GM19099 (cell line): ENCODE results near the gene PSMB1.

Experiments used
- POLR2A ChIP-seq: IDR thresholded peaks from 3 replicates; pipeline ENCODE4 v1.6.1; 2011; ENCODE audit warnings: low read depth; ENCODE audit not compliant: insufficient read length; ENCODE audit errors: extremely low read depth

The PSMB1 gene

GRCh38 chr6:170554013-170554795 is 1.1 kb upstream of the PSMB1 start, which contains the start of gene TBP:
TSS of gene TBP (plus strand) at chr6:170554369. CDS start at chr6:170557030, 2,661 bp downstream.
- TF ChIP-seq POLR2A = peak; percentile 77

DNA sequence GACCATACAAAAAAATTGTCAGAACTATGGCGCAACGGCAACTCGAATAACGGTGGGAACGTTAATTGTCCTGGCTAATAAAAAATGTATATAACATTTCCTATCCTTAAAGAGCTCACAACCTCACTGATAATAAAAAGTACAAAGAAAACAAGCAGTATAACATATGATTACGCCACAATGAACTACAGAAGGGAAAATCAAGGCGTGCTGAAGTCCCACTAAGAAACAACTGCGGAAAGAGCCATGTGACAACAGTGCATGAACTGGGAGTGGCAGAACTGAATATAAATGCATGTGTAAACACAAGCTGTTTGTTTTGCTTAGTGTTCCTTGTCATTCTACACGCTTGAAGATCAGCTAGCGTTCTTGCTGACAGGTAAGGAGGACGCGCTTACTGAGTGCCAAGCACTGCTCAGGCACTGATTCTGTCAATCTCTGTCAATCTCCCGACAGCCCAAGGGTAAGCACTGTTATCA is 466 bp upstream of the PSMB1 start:
- TF ChIP-seq POLR2A = no peak

DNA sequence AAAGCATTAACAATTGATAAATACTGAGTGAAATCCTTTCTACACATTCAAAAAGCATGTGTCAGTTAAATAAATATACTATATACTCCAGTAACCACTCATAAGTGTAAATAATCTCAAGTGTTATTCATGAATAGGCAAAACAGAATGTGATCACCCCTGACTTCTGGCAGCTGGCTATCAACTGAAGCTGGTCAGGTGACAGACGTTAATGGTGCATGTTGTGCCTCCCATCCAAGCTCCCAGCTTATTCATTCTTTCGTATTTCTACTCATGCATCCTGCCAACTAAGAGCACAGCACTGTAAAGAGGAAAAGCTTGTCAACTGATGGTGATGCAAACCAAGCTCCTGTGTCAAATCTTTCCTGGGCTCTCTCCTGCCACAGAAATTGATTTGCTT is 7.7 kb downstream of the PSMB1 start:
- TF ChIP-seq POLR2A = no peak

DNA sequence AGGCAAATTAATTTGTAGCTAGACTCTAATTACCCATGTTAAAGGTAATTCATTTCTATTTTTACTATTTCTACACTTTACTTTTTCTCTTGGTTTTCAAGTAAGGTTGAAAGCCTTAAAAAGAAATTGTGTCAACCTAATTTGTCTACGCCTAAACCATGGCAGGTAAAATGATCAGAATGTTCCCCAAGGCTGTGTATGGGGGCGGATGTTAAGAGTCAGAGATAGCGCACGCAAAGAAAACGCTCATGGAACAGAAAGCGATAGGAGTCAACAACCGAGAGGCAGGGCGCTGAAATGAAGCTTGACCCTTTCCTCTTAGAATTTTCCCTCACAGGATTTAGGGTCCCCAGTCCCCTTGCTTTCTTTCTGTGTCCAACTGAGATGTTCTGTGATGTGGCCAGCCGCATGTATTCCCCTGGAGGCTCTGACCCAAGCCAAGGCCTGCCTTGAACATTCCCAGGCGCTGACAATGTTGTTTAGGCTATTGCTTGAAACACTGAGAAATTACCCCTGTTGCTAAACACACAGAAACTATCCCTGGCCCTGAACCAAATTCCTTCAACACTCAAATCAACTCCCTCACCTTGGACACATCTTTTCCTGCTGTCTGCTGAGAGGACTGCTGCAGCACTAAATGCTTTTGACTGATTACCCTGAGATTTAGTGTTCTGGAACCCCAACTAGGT is 10.9 kb downstream of the PSMB1 start:
- no peak for TF ChIP-seq POLR2A

GRCh38 chr6:170537329-170537728 is 15.8 kb downstream of the PSMB1 start:
- TF ChIP-seq POLR2A = no peak

DNA sequence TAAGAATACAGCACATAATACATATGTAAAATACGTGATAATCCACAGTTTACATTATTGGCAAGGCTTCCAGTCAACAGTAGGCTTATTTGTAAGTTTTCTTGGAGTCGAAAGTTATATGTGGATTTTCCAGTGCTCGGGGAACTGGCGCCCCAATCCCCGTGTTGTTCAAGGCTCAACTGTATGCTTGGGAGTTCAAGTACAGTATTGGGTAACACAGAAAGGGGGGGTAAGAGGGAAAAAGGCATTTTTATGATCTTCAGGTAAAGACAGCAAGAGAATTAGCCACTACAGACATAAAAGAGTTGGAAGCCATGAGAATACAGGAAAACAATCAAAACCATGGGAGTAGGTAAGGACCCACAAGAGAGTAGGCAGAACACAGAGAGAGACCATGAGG is 16.4 kb downstream of the PSMB1 start:
- no peak for TF ChIP-seq POLR2A

DNA sequence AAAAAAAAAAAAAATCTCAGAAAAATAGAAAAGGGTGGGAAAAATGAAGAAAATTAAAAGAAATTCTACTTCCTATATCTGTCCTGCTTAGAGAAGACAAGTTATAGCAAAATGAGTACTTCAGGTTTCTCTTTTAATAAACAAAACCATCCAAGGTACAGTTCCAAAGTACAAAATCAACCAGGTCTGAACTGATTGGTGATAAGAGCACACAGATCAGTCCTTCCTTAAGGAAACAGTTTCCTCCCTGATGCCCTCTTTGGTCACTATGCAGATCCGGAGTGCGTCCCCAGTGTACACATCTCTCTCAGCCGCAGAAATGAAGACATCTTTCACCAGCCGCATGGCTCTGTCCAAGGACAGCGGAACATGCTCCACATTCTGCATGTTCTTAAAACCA is 18.1 kb downstream of the PSMB1 start:
- no peak for TF ChIP-seq POLR2A

GRCh38 chr6:170533792-170534191 is 19.3 kb downstream of the PSMB1 start:
- TF ChIP-seq POLR2A = no peak

DNA sequence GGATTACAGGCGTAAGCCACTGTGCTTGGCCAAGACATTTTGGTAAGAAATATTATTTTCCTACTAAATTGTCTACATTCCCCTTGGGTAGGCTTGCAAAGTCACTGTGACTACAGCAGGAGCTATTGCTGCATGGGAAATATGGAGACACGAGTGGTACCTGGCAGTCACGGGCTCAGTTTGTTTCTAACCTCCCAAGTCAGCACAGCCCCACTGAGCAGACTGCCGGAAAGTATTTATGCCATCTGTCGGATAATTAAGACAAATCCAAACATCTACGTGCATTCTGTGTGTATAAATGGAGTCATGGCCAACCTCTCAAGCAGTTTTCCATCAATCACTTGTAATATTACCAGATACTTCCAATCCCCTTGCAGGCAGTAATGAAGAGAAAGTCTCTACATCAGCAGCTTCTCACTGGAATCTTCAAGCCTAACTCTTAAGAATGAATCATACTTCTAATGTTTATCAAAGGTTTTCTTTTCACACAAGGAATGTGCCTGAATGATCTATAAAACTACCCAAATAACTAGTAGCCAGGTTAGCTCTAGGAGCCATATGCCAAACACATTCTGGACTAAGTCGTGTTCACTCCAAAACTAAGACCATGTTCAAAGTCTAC is 20.1 kb downstream of the PSMB1 start:
- TF ChIP-seq POLR2A = no peak

DNA sequence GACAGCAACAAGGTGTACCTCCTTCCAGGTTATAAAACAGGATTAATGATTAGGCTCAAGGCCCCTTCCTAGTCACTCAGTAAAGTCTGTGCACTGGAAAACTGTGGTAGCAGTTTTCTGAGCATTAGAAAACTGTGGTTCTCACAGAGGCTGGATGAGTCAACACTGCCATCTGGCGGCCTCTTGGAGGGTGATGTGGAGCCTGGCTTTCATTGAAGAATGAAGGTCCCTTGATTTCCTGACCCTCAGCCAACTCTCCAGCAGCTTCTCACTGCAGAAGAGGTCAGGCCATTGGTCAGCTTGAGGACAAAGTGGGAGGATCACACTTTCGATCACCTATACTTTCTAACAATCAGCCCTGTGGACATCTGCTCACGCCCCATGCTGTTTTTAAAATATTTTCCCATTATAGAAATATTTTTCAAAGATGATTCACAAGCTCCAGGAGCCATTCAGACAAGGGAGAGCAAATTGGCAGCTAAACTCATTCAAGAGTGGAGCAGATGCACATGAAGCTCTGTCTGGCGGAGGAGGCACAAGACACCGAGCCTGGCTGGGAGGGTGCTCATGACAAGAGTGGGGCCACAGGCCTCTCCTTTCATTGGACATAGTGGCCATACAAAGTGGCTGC is 23.2 kb downstream of the PSMB1 start:
- no peak for TF ChIP-seq POLR2A

- TF ChIP-seq POLR2A = no peak
Observed at GRCh38 chr6:170525795-170526194, 27.3 kb downstream of the PSMB1 start.

GRCh38 chr6:170524172-170524502 is 29.0 kb downstream of the PSMB1 start:
- TF ChIP-seq POLR2A = no peak

- no peak for TF ChIP-seq POLR2A
Observed at GRCh38 chr6:170523256-170524171, 29.6 kb downstream of the PSMB1 start.

DNA sequence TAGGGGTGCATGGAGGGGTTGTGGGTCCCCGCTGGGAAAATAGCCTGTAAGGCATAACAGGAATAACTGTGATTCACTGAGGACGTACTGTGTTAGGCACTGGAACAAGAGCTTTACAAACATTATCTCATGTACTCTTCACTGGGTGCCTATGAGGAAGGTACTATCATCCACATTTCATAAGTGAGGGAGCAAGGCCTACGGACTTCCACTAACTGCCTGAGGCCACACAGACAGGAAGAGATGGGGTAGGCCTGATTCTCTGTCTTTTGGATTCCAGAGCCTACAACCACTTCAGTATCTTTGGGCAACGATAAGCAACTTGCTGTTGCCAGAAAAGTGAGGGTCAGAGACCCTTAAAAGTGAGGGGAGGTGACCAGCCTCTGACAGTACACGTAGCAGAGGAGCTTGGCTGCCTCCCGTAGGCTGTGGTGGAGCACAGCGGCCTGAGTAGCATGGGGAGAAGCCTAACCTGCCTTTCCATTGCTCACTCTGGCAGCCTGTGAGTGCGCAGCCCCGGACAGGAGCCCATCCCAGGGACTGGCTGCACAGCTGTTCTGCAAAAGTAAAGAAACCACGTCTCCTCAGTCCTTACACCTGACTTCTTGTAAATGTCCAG is 30.4 kb downstream of the PSMB1 start:
- no peak for TF ChIP-seq POLR2A
